Panc1 (cell line): ENCODE measurements around the gene ADGRL3. TPM values are rescaled to one million over a fixed set of nuclear protein-coding genes. Genes with fewer than 3 reads are reported as not detected.

ENCODE experiments used
- ATAC-seq: fragments of 200-7000 bp; cut with Tn5 transposase; 2 replicates; pipeline ENCODE4 v1.9.1; 2020; ENCODE audit warnings: mild to moderate bottlenecking, moderate library complexity
- BruUV-seq: library from RNA; stranded (reverse); fragments of 400-500 nt; replicated peaks from 2 replicates; lab custom pipeline; 2021; lab: Mats Ljungman, UMichigan
- CTCF ChIA-PET: fragments of 300-600 bp; sonication (Branson Sonifier 250); formaldehyde crosslinking; loops from one replicate; lab custom pipeline; 2022; ENCODE audit warnings: antibody characterized with exemption; lab: Charles Lee
- POLR2A ChIA-PET: fragments of 300-600 bp; sonication (Branson Sonifier 250); formaldehyde crosslinking; loops from one replicate; lab custom pipeline; 2022; ENCODE audit warnings: antibody characterized with exemption; lab: Charles Lee
- DNase-seq: peaks from one replicate; pipeline ENCODE4 v3.0.0-alpha.2; 2010; ENCODE audit warnings: low read depth, low spot score
- H3K27ac ChIP-seq: 2 replicates; pipeline ENCODE4 v1.5.1; 2011; ENCODE audit warnings: mild to moderate bottlenecking, low read length, inconsistent platforms
- H3K27me3 ChIP-seq: fragments of 200-500 bp; sonication (Bioruptor generic); 2 replicates; pipeline ENCODE4 v1.6.0; 2014; ENCODE audit warnings: low read length, inconsistent platforms; ENCODE audit not compliant: control insufficient read depth, insufficient read depth
- H3K36me3 ChIP-seq: fragments of 200-500 bp; sonication (Bioruptor generic); 2 replicates; pipeline ENCODE4 v1.5.1; 2014; ENCODE audit warnings: inconsistent platforms, mild to moderate bottlenecking, low read length, moderate library complexity; ENCODE audit not compliant: control insufficient read depth, insufficient read depth
- H3K4me1 ChIP-seq: 2 replicates; pipeline ENCODE4 v1.5.1; 2011; ENCODE audit warnings: inconsistent platforms, mild to moderate bottlenecking, low read length, moderate library complexity; ENCODE audit not compliant: control insufficient read depth, insufficient read depth
- H3K4me3 ChIP-seq, 2 experiments: 2 replicates each; pipeline ENCODE4 v1.5.1; 2011 to 2012; ENCODE audit warnings: low read depth in 2 of 2, low read length in 2 of 2, mild to moderate bottlenecking in 2 of 2, inconsistent platforms in 1 of 2, moderate library complexity in 1 of 2
- H3K9me3 ChIP-seq: fragments of 200-500 bp; sonication (Bioruptor generic); 2 replicates; pipeline ENCODE4 v1.5.1; 2014; ENCODE audit warnings: low read depth, mild to moderate bottlenecking, inconsistent platforms, low read length, moderate library complexity; ENCODE audit not compliant: control insufficient read depth, insufficient read depth
- POLR2AphosphoS5 ChIP-seq: IDR thresholded peaks from 2 replicates; pipeline ENCODE4 v1.6.1; 2012; ENCODE audit warnings: mild to moderate bottlenecking, low read depth, low read length, moderate library complexity
- SIN3A ChIP-seq: IDR thresholded peaks from 2 replicates; pipeline ENCODE4 v1.6.1; 2012; ENCODE audit warnings: low read depth, mild to moderate bottlenecking, low read length, moderate library complexity, borderline replicate concordance; ENCODE audit not compliant: insufficient read depth
- TCF7L2 ChIP-seq: IDR thresholded peaks from 2 replicates; pipeline ENCODE4 v1.6.1; 2011; ENCODE audit warnings: mild to moderate bottlenecking, low read depth, low read length, inconsistent platforms
- in situ Hi-C: cut with HindIII; loops from 2 replicates; pipeline ENCODE4 v1.10.0; 2016; ENCODE audit warnings: low sequenced_read_pairs, low pct_unique_long_range_greater_than_20kb
- intact Hi-C: fragments of 100-400 bp; cut with micrococcal nuclease; formaldehyde crosslinking; loops from one replicate; pipeline ENCODE4 v1.10.0; 2022; ENCODE audit not compliant: unreplicated experiment
- total RNA-seq: library from RNA; stranded (reverse); gene quantifications from one replicate; pipeline ENCODE4 v1.2.1, GENCODE V29; 2021; ENCODE audit not compliant: unreplicated experiment
- TF ChIP-seq, protein P1 (sequence below), 2 experiments: IDR thresholded peaks; 2 replicates each; pipeline ENCODE4 v1.6.1; 2011 to 2012; ENCODE audit warnings: low read depth in 2 of 2, control low read depth in 1 of 2, low read length in 1 of 2, mild to moderate bottlenecking in 1 of 2, moderate library complexity in 1 of 2; ENCODE audit not compliant: insufficient read depth in 1 of 2
- TF ChIP-seq, protein P2 (sequence below): fragments of 450-650 bp; IDR thresholded peaks from 2 replicates; pipeline ENCODE4 v1.5.1; 2017; ENCODE audit warnings: mild to moderate bottlenecking

Gene ADGRL3
- total RNA-seq, 1 experiment from 2014 or later, result 0.23 TPM

- ATAC-seq, result no peak
- POLR2A ChIA-PET, result no interaction called here
- intact Hi-C loops, result no loop called here
Observed at GRCh38 chr4:61831987-61832386, 631.9 kb downstream of the ADGRL3 start.

GRCh38 chr4:61837395-61837794 is 637.3 kb downstream of the ADGRL3 start:
- CTCF ChIA-PET, result no interaction called here
- intact Hi-C loops, result no loop called here
- ATAC-seq, result no peak
- POLR2A ChIA-PET, result no interaction called here
- Histone ChIP-seq H3K4me1 (no peaks in the 10 kb centered on the region), H3K9me3 (no peaks in the 10 kb centered on the region), H3K36me3 (no peaks in the 10 kb centered on the region), H3K4me3 (no peak overlapping the region), H3K27ac (no peak overlapping the region), H3K27me3 (no peaks in the 10 kb centered on the region)
- no peak for TF ChIP-seq SIN3A
- no peak for TF ChIP-seq POLR2AphosphoS5
- TF ChIP-seq, protein P1, sequence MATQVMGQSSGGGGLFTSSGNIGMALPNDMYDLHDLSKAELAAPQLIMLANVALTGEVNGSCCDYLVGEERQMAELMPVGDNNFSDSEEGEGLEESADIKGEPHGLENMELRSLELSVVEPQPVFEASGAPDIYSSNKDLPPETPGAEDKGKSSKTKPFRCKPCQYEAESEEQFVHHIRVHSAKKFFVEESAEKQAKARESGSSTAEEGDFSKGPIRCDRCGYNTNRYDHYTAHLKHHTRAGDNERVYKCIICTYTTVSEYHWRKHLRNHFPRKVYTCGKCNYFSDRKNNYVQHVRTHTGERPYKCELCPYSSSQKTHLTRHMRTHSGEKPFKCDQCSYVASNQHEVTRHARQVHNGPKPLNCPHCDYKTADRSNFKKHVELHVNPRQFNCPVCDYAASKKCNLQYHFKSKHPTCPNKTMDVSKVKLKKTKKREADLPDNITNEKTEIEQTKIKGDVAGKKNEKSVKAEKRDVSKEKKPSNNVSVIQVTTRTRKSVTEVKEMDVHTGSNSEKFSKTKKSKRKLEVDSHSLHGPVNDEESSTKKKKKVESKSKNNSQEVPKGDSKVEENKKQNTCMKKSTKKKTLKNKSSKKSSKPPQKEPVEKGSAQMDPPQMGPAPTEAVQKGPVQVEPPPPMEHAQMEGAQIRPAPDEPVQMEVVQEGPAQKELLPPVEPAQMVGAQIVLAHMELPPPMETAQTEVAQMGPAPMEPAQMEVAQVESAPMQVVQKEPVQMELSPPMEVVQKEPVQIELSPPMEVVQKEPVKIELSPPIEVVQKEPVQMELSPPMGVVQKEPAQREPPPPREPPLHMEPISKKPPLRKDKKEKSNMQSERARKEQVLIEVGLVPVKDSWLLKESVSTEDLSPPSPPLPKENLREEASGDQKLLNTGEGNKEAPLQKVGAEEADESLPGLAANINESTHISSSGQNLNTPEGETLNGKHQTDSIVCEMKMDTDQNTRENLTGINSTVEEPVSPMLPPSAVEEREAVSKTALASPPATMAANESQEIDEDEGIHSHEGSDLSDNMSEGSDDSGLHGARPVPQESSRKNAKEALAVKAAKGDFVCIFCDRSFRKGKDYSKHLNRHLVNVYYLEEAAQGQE (IDR thresholded peaks at IDR 0.05; ENCODE audit: insufficient read depth in 1 of 2, low read depth in 2 of 2, low read length in 1 of 2), result no peak
- TF ChIP-seq TCF7L2, result no peak
- TF ChIP-seq, protein P2, sequence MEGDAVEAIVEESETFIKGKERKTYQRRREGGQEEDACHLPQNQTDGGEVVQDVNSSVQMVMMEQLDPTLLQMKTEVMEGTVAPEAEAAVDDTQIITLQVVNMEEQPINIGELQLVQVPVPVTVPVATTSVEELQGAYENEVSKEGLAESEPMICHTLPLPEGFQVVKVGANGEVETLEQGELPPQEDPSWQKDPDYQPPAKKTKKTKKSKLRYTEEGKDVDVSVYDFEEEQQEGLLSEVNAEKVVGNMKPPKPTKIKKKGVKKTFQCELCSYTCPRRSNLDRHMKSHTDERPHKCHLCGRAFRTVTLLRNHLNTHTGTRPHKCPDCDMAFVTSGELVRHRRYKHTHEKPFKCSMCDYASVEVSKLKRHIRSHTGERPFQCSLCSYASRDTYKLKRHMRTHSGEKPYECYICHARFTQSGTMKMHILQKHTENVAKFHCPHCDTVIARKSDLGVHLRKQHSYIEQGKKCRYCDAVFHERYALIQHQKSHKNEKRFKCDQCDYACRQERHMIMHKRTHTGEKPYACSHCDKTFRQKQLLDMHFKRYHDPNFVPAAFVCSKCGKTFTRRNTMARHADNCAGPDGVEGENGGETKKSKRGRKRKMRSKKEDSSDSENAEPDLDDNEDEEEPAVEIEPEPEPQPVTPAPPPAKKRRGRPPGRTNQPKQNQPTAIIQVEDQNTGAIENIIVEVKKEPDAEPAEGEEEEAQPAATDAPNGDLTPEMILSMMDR, result no peak
- no peak for DNase-seq
- in situ Hi-C loops, result no loop called here
- BruUV-seq, result no TSS peak

More at GRCh38 chr4:61831987-61832386, 631.9 kb downstream of the ADGRL3 start:
- Histone ChIP-seq H3K27ac (no peak overlapping the region), H3K9me3 (no peaks in the 10 kb centered on the region), H3K4me1 (no peaks in the 10 kb centered on the region), H3K36me3 (no peaks in the 10 kb centered on the region), H3K27me3 (no peaks in the 10 kb centered on the region), H3K4me3 (no peak overlapping the region)
- in situ Hi-C loops, result no loop called here
- no peak for DNase-seq
- CTCF ChIA-PET, result no interaction called here
- no TSS peak for BruUV-seq
- TF ChIP-seq, protein P1 (IDR thresholded peaks at IDR 0.05; ENCODE audit: insufficient read depth in 1 of 2, low read depth in 2 of 2, low read length in 1 of 2), result no peak
- TF ChIP-seq, protein P2, result no peak
- TF ChIP-seq TCF7L2 (no peak), POLR2AphosphoS5 (no peak), SIN3A (no peak)
